ENCODE data around the gene PHACTR2. TPM values are rescaled to one million over a fixed set of nuclear protein-coding genes. Genes with fewer than 3 reads are reported as not detected.
"Not testable (repeated sequence)": the region's sequence is repeated elsewhere in the genome, so short reads cannot be mapped to it uniquely, and the experiment has no call there.

Gene PHACTR2
- total RNA-seq, 1 donor from 2014 or later: 110 TPM

- DNase-seq (ENCODE audit: low spot score): no peak
- no peak overlapping the region for H3K27ac Mint-ChIP-seq (ENCODE audit: unreplicated experiment)
- no peak overlapping the region for H3K4me3 Mint-ChIP-seq (ENCODE audit: unreplicated experiment)
- H3K27me3 Mint-ChIP-seq (ENCODE audit: low read depth): no peaks in the 10 kb centered on the region
- H3K4me1 Mint-ChIP-seq (ENCODE audit: low read depth): no peaks in the 10 kb centered on the region
- TF ChIP-seq, protein P1, sequence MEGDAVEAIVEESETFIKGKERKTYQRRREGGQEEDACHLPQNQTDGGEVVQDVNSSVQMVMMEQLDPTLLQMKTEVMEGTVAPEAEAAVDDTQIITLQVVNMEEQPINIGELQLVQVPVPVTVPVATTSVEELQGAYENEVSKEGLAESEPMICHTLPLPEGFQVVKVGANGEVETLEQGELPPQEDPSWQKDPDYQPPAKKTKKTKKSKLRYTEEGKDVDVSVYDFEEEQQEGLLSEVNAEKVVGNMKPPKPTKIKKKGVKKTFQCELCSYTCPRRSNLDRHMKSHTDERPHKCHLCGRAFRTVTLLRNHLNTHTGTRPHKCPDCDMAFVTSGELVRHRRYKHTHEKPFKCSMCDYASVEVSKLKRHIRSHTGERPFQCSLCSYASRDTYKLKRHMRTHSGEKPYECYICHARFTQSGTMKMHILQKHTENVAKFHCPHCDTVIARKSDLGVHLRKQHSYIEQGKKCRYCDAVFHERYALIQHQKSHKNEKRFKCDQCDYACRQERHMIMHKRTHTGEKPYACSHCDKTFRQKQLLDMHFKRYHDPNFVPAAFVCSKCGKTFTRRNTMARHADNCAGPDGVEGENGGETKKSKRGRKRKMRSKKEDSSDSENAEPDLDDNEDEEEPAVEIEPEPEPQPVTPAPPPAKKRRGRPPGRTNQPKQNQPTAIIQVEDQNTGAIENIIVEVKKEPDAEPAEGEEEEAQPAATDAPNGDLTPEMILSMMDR (IDR thresholded peaks at IDR 0.05): no peak
- peaks cover 7% of the 10 kb centered on the region for H3K9me3 Mint-ChIP-seq (ENCODE audit: low read depth)
- no peaks in the 10 kb centered on the region for H3K36me3 Mint-ChIP-seq (ENCODE audit: low read depth)
These were observed 24.9 kb upstream of the PHACTR2 start for GRCh38 chr6:143652841-143653331.

GRCh38 chr6:143655541-143655940 is 22.2 kb upstream of the PHACTR2 start:
- TF ChIP-seq, protein P1 (IDR thresholded peaks at IDR 0.05): no peak
- no peaks in the 10 kb centered on the region for H3K4me1 Mint-ChIP-seq (ENCODE audit: low read depth)
- H3K9me3 Mint-ChIP-seq (ENCODE audit: low read depth): peaks cover 15% of the 10 kb centered on the region
- peaks cover 3% of the 10 kb centered on the region for H3K36me3 Mint-ChIP-seq (ENCODE audit: low read depth)
- H3K27me3 Mint-ChIP-seq (ENCODE audit: low read depth): no peaks in the 10 kb centered on the region
- DNase-seq (ENCODE audit: low spot score): no peak
- H3K27ac Mint-ChIP-seq (ENCODE audit: unreplicated experiment): no peak overlapping the region
- no peak overlapping the region for H3K4me3 Mint-ChIP-seq (ENCODE audit: unreplicated experiment)

GRCh38 chr6:143656026-143656425 is 21.7 kb upstream of the PHACTR2 start:
- H3K36me3 Mint-ChIP-seq (ENCODE audit: low read depth): peaks cover 3% of the 10 kb centered on the region
- H3K4me1 Mint-ChIP-seq (ENCODE audit: low read depth): no peaks in the 10 kb centered on the region
- TF ChIP-seq, protein P1 (IDR thresholded peaks at IDR 0.05): no peak
- H3K4me3 Mint-ChIP-seq (ENCODE audit: unreplicated experiment): no peak overlapping the region
- no peak for DNase-seq (ENCODE audit: low spot score)
- H3K27ac Mint-ChIP-seq (ENCODE audit: unreplicated experiment): no peak overlapping the region
- H3K9me3 Mint-ChIP-seq (ENCODE audit: low read depth): peaks cover 15% of the 10 kb centered on the region
- no peaks in the 10 kb centered on the region for H3K27me3 Mint-ChIP-seq (ENCODE audit: low read depth)

GRCh38 chr6:143657809-143658208 is 20.0 kb upstream of the PHACTR2 start:
- Mint-ChIP-seq H3K27me3 (ENCODE audit: low read depth) (no peaks in the 10 kb centered on the region), H3K9me3 (ENCODE audit: low read depth) (peaks cover 15% of the 10 kb centered on the region)

DNA sequence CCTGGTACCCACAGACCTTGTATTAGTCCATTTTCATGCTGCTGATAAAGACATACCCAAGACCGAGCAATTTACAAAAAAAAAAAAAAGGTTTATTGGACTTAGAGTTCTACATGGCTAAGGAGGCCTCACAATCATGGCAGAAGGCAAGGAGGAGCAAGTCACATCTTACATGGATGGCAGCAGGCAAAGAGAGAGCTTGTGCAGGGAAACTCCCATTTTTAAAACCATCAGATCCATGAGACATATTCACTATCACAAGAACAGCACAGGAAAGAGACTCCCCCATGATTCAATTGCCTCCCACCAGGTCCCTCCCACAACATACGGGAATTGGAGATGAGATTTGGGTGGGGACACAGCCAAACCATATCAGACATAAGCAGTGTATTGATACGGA is 17.6 kb upstream of the PHACTR2 start:
- H3K27ac Mint-ChIP-seq (ENCODE audit: unreplicated experiment); H3K36me3 Mint-ChIP-seq (ENCODE audit: low read depth); H3K27me3 Mint-ChIP-seq (ENCODE audit: low read depth); DNase-seq (ENCODE audit: low spot score); H3K4me3 Mint-ChIP-seq (ENCODE audit: unreplicated experiment); H3K4me1 Mint-ChIP-seq (ENCODE audit: low read depth): not testable (repeated sequence)
- peaks cover 24% of the 10 kb centered on the region for H3K9me3 Mint-ChIP-seq (ENCODE audit: low read depth)

More at GRCh38 chr6:143657809-143658208, 20.0 kb upstream of the PHACTR2 start:
- no peak overlapping the region for H3K27ac Mint-ChIP-seq (ENCODE audit: unreplicated experiment)
- no peak overlapping the region for H3K4me3 Mint-ChIP-seq (ENCODE audit: unreplicated experiment)
- TF ChIP-seq, protein P1 (IDR thresholded peaks at IDR 0.05): no peak
- DNase-seq (ENCODE audit: low spot score): no peak
- H3K36me3 Mint-ChIP-seq (ENCODE audit: low read depth): peaks cover 3% of the 10 kb centered on the region
- H3K4me1 Mint-ChIP-seq (ENCODE audit: low read depth): no peaks in the 10 kb centered on the region

GRCh38 chr6:143664171-143664570 is 13.6 kb upstream of the PHACTR2 start:
- H3K27ac Mint-ChIP-seq (ENCODE audit: unreplicated experiment): no peak overlapping the region
- no peaks in the 10 kb centered on the region for H3K27me3 Mint-ChIP-seq (ENCODE audit: low read depth)
- H3K9me3 Mint-ChIP-seq (ENCODE audit: low read depth): peaks cover 53% of the 10 kb centered on the region
- no peaks in the 10 kb centered on the region for H3K4me1 Mint-ChIP-seq (ENCODE audit: low read depth)
- DNase-seq (ENCODE audit: low spot score): no peak
- H3K36me3 Mint-ChIP-seq (ENCODE audit: low read depth): peaks cover 17% of the 10 kb centered on the region
- no peak overlapping the region for H3K4me3 Mint-ChIP-seq (ENCODE audit: unreplicated experiment)
- TF ChIP-seq, protein P1 (IDR thresholded peaks at IDR 0.05): no peak

DNA sequence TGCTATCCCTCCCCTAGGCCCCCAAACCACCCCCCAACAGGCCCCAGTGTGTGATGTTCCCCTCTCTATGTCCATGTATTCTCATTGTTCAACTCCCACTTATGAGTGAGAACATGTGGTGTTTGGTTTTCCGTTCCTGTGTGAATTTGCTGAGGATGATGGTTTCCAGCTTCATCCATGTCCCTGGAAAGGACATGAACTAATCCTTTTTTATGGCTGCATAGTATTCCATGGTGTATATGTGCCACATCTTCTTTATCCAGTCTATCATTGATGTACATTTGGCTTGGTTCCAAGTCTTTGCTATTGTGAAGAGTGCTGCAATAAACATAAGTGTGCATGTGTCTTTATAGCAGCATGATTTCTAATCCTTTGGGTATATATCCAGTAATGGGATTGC is 11.8 kb upstream of the PHACTR2 start:
- DNase-seq (ENCODE audit: low spot score); H3K4me3 Mint-ChIP-seq (ENCODE audit: unreplicated experiment); H3K27me3 Mint-ChIP-seq (ENCODE audit: low read depth); H3K4me1 Mint-ChIP-seq (ENCODE audit: low read depth); H3K27ac Mint-ChIP-seq (ENCODE audit: unreplicated experiment): not testable (repeated sequence)
- peaks cover 16% of the 10 kb centered on the region for H3K36me3 Mint-ChIP-seq (ENCODE audit: low read depth)
- peaks cover 56% of the 10 kb centered on the region for H3K9me3 Mint-ChIP-seq (ENCODE audit: low read depth)

- not testable (repeated sequence) for DNase-seq (ENCODE audit: low spot score); H3K27me3 Mint-ChIP-seq (ENCODE audit: low read depth); H3K27ac Mint-ChIP-seq (ENCODE audit: unreplicated experiment); H3K4me3 Mint-ChIP-seq (ENCODE audit: unreplicated experiment)
- Mint-ChIP-seq H3K4me1 (ENCODE audit: low read depth) (peaks cover 17% of the 10 kb centered on the region), H3K9me3 (ENCODE audit: low read depth) (peaks cover 49% of the 10 kb centered on the region), H3K36me3 (ENCODE audit: low read depth) (peaks cover 19% of the 10 kb centered on the region)
These were observed 8.3 kb upstream of the PHACTR2 start for GRCh38 chr6:143669483-143669882.
